Measurements from ENCODE around the gene HOXB6.

The HOXB6 gene

GRCh38 chr17:48594538-48595277, 10.1 kb downstream of the HOXB6 start:
- no peak for DNase-seq (ENCODE audit: low spot score)

DNA sequence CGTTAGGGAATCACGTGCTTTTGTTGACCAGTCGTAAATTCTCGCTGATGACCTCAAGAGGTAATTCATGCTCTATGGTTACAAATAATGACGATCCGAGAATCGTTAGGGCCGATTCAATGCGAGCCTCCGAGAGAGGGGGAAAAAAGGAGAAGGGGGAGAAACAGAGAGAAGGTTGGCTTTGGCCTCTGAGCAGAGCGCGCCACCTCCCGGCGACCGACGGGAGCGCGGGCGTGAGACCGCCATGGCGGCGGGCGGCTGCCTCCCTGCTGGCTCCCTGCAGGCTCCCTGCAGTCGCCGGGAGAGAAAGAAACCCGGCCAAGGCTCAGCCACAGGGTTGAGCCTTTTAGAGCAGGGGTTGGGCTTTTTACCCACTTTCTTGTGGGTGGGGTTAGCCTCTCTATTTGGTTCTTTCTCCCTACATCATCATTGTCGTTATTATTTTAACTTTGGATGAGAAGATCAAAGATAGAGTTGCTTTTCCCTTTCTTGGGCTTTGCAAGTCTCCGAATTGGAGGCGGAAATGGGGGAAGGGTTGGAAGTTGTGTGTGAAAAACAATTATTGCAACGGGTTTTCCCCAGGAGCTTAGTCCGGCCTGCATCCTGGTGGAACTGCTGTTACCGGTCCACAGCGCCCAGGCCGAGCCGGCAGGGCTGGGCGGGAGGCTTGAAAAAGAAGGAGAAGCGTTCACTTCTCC, 10.8 kb downstream of the HOXB6 start:
- peak; percentile 51 for DNase-seq (ENCODE audit: low spot score)

- no peak for DNase-seq (ENCODE audit: low spot score)
These were observed 11.5 kb downstream of the HOXB6 start, which contains the start of gene HOXB5 for GRCh38 chr17:48593126-48593829. TSS of gene HOXB5 (minus strand) at chr17:48593779. CDS start at chr17:48593682, 97 bp downstream.

GRCh38 chr17:48592577-48592976, 12.2 kb downstream of the HOXB6 start:
- no peak for DNase-seq (ENCODE audit: low spot score)

DNA sequence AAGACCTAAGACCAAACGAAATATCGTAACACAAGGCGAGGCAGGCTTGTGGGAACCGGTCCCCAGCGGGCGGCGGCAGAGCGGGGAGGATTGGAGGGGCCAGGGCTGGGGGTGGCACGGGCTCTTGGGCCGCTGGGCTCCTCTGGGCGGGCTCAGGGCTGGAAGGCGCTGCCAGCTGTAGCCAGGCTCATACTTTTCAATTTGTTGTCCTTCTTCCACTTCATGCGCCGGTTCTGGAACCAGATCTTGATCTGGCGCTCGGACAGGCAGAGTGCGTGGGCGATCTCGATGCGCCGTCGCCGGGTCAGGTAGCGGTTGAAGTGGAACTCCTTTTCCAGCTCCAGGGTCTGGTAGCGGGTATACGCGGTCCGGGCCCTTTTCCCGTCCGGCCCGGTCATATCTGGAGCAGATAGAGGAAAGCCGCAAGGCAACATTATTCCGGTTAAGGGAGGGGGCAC, 12.7 kb downstream of the HOXB6 start:
- no peak for DNase-seq (ENCODE audit: low spot score)

- no peak for DNase-seq (ENCODE audit: low spot score)
These were observed 13.3 kb downstream of the HOXB6 start for GRCh38 chr17:48591255-48592056.

DNA sequence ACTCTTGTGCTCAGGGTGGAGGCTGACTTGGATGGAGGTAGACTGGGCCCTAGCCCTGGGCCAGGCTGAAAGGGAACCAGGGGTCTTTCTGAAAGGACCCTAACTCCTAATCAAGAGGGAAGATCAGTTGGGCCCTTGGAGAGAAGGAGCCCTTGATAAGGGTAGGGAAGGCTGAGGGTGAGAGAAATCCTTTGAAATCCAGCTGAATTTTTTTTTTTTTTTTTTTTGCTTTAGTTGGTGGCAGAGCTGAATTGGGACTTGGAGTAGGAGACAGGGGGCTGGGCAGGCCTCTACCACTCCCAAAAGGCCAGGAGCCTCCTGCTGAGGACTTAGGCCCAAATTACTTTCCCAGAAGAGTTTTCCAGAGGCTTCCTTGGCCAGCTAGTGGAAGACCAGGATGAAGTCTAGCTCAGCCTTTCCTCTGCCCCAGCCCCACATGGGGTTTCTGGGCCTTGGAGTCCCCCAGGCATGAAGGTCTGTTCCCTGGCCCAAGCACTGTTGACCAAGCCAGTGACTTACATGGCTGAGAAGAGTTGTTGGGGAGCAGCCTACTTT, 14.1 kb downstream of the HOXB6 start:
- DNase-seq (ENCODE audit: low spot score): no peak

DNA sequence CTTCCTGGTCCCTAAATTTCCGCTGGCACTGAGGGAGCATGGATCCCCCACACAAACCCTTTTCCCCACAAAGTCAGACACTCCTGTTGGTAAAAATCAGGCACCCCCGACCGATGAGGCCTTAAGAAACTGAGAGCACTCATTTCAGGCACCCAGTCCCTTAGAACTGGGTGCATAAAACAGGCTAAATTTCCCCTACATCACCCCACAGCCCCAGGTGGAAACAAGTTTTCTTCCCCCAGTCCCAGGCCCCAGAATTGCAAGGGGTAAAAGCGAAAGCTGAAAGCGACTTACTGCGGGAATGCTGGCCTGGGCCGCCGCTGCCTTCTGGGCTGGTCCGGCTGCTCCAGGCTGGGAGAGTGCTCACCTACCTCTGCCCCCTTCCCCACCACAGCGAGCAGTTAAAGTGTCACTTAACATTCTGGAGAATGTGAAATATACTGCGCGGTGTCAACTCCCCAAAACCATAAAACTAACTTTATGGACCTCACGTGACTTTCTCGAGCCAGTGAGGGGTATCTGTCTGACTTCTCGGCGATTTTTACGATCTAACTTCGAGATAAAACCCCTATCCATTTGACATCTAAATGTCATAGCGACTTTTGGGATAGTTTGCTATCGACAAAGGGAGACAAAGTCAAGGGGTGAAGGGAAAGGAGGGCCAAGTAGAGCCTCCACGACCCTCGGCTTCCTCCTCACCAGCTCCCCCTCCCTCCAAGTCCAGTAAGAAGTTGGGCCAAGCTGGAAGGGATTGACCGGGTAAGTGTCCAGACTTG, 14.8 kb downstream of the HOXB6 start, which contains the start of gene HOXB3:
Gene HOXB3 (minus strand): TSS at position 411 of the 776 bp plus-strand sequence. CDS start 37,767 bp downstream, outside the sequence.
- no peak for DNase-seq (ENCODE audit: low spot score)

DNA sequence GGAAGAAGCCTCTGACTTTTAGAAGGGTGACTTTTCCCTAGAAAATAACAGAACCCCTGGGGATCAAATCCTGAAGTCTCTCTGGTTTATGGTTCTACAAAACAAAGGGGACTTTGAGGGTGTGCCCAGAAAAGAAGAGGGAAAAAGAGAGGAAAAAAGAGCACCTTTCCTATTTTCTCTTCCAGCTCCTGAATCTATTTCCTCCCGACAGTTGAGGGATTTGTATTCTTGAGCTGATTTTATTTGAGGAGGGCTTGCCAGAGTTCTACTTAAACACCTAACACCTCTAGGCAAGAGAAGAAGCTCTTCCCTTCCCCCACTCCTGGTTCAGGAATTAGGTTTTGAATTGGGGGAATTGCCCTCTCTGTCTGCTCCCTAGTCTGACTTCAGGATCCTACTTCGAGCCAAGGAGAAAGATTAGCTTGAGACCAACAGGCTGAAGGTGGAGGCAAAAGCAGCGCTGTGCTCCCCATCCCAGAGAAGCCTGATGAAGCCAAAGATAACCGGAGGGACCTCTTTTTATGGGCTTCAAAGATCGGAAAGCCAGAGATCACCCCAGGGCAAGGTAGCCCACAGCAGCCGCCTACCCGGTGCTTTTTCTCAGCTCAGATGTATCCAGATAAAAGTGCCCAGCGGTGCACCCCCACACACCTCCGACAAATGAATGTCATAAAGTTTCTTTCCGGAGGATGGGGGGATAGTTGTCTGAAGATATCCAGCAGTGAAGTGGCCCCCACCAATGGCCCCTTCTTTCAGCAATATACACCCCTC, 15.5 kb downstream of the HOXB6 start:
- DNase-seq (ENCODE audit: low spot score): no peak

- no peak for DNase-seq (ENCODE audit: low spot score)
These were observed 16.3 kb downstream of the HOXB6 start for GRCh38 chr17:48588528-48588927.

DNA sequence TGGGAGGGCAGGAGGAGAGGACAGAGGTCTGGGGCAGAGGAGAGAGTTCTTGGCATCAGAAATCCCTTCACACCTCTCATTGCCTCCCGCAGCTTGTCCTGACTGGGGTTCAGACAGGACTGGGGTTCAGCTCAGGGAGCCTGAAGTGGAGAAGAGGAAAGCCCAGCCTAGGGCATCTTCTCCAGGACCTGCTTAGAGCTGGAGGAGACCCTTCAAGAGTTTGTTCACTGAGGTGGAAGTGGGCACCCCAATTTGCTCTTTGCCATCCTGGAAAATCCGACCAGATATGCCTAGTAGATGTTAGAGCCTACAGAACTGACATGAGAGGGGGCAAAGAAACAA, 16.7 kb downstream of the HOXB6 start:
- no peak for DNase-seq (ENCODE audit: low spot score)

DNA sequence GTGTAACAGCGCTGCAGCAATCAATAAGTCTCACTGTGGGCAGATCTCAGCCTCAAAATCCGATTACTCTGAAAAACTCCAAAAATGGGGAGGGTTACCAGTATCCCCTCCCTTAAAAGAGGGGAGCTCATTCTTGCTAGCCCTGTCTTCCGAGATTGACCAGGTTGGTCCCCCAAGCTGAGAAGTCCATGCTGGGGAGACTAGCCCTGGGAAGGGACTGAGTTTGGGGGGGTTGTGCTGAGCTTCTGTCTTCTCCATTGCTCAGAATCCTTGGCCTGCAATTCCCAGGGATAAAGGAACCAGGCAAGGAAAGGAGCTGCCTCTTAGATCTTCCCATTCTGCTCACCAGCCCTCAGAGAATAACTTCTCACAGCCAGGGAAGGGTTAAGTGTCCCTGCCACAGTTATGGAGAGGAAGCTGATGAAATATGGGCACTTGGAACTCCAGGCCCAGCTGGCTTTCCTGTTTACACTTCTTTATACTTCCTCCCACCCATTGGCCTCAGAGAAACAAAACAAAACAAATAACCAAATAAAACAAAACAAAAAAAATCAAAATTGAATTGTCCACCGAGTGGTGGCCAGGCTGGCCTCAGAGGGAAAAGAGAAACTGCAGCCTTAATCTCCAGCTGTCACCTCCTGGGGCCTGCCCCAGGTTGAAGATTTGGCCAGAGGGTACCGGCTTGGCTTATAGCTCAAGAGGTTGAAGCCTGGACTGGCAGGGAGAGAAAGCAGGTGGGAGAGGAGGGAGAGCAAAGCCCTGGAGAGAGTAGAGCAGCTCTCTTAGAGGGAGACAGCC, 17.3 kb downstream of the HOXB6 start:
- no peak for DNase-seq (ENCODE audit: low spot score)

DNA sequence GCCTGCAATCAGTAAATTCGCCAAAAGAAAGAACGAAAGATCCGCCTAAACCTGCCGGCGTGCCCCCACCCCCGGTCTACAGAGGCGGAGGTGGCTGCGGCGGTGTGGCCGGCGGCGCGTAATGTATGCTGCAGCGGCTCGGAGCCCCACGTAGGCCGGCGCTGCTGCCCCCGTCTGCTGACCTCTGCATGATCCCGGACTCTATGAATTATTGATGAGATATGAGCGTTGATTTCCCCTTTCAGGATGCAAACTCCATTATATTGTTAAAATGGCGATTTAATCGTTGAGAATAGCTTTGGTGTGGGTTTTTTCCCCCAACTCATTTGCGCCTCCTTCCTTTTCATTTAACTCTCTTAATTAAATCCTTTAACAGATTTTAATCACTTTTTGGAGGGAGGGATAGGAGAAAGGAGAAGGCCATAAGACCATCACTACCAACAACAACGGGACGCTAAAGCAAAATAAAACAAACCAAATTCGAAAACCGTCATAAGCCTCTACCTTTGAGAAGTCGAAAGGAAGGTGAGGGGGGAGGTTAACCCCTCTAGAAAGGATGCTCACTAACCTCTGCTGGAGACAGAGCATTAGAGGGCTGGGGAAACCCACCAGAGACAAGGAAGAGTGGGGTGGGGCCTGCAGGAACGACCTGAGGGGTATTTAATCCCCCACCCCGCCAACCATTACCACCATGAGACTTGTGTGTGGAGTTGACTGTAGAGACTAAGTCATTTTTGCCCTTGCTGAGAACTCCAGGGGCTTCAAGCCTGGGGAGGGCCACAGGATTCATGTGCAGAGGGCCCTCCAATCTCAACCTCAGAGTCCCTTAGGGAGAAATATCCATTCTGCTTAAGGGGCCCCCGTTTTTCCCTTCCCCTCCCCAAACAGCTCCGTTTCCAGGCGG, 18.2 kb downstream of the HOXB6 start:
- DNase-seq (ENCODE audit: low spot score): no peak

DNA sequence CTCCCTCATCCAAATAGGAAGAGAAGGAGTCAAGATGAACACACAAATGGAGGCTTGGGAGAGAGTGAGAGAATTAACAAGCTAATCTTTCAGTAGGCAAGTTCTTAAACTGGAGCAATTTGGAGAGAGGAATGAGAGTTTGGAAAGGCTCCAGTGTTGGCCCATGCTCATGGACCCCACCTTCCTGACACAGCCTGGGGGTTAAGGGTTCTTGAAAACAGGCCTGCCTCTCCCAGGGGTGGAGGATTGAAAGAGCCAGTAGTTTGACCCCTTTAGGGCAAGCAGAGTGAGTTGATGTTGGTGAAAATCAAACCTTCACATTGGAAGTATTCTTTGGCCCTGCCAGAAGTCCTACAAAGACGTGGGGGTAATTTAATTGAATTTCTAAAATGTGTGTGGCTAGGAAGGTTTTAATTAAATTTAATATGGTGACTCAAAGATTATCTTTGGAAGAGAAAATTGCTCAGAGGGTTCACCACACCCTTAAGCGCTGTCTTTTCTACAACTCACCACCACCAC, 20.5 kb downstream of the HOXB6 start:
- no peak for DNase-seq (ENCODE audit: low spot score)

DNA sequence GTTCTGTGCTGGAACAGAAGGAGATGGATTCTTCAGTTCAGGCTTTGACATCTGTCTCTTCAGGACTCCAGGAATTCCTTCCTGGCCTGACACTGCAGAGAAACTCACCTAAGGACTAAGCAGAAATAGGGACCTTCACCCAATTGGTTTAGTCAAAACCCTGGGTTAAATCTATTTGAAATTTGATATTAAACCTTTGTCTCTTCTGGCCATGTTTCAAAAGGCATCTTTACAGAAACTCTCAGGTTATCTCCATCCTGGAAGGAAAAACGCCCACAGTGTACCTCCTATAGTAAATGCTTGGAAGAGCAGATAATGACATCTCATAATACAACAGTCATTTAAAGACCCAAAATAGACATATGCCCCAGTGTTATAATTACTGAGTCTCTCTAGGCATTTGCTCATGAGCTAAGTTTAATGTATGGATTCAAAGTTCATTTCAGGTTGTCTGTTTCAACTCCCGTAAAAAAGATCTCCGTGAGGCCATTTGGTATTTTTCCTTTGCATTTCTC, 21.0 kb downstream of the HOXB6 start:
- no peak for DNase-seq (ENCODE audit: low spot score)

- DNase-seq (ENCODE audit: low spot score): no peak
These were observed 22.1 kb downstream of the HOXB6 start for GRCh38 chr17:48582750-48583069.

DNA sequence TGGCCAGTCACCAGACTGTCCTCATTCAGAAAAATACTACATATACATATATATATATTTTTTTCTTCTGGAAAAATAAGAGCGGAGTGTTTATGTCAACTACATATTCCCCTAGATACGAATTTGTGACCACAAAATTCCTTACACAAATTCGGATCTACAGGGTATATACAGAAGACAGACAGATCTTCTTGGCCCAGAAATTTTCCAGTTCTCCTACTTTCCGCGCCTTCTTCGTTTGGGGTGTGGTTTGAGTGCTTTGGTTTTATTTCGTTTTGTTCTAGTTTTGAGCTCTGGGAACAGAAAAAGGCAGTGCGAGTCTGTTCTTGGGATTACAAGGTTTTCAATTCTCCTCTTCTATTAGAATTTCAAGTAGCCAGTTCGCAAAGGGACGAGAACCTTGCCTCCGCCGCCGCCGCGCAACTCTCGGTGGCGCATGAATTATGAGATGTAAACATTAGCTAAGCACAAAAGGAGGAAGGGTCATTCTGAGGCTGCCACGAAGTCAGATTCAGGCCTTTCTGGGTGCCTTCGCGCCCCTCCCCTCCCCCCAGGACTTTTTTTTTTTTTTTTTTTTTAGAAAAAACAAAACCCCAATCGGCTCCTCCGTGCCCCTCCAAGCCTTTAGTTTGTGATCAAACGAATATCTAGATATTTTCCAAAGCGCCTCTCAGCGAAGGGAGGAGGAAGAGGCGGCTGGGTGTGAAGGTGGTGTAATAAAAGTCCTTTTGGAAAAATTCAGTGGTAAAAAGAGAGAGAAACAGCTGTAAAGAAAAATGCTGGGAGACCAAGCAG, 24.8 kb downstream of the HOXB6 start:
- no peak for DNase-seq (ENCODE audit: low spot score)

Data from SK-N-DZ (cell line).